Spinal cord (tissue), 4 donors: Measurements from ENCODE around the gene COL9A3. TPM values are rescaled to one million over a fixed set of nuclear protein-coding genes. Genes with fewer than 3 reads are reported as not detected.

ENCODE experiments used
- polyA plus RNA-seq, 2 donors: library from polyadenylated mRNA; unstranded; fragments of 120-200 nt; gene quantifications; one replicate each; pipeline ENCODE4 v1.2.1, GENCODE V29; 2013; ENCODE audit not compliant: insufficient read length in 2 of 2
- small RNA-seq: library from RNA; depleted of rRNA; stranded (forward); fragments of <200 nt; gene quantifications from one replicate; pipeline ENCODE3, GENCODE V24; 2014; ENCODE audit warnings: low replicate concordance
- total RNA-seq, 2 donors: library from RNA; depleted of rRNA in 1 of 2; stranded (reverse); fragments of 120-200 nt in 1 of 2; fragments of >200 nt in 1 of 2; gene quantifications; one replicate each; pipeline versions ENCODE4 v1.2.3 to v1.2.4, GENCODE V29; 2013 to 2014

COL9A3 gene
- total and polyA plus RNA-seq, 4 donors, result 33.5 to 151 (median 57.4) TPM

Small RNAs within 50 kb of the gene (small RNA-seq; reads per million reads assigned to genes)
- not detected for gene DPH3P1

Other genes with a start within 250 kb of the COL9A3 start
- gene SLCO4A1, start 174.5 kb upstream of the COL9A3 start, total RNA-seq, result 1 to 10 TPM; 2.3 to 2.8 TPM
- 10 to 100 TPM in 1 of 2 donors, 1 to 10 TPM in 1; 8.7 to 12.1 TPM for gene SLCO4A1, start 174.5 kb upstream of the COL9A3 start, polyA plus RNA-seq
- 1 to 10 TPM; 1.3 to 2.6 TPM for gene NTSR1, start 108.2 kb upstream of the COL9A3 start, total RNA-seq
- 1 to 10 TPM; 5.3 to 6.1 TPM for gene NTSR1, start 108.2 kb upstream of the COL9A3 start, polyA plus RNA-seq
- 10 to 100 TPM in 1 of 2 donors, 1 to 10 TPM in 1; 7.5 to 15.8 TPM for gene MRGBP, start 20.6 kb upstream of the COL9A3 start, total RNA-seq
- gene MRGBP, start 20.6 kb upstream of the COL9A3 start, polyA plus RNA-seq, result 10 to 100 TPM; 12.0 to 13.9 TPM
- gene OGFR, start 12.2 kb upstream of the COL9A3 start, total RNA-seq, result 10 to 100 TPM; 14.6 to 43.3 TPM
- gene OGFR, start 12.2 kb upstream of the COL9A3 start, polyA plus RNA-seq, result 10 to 100 TPM; 41.3 to 46.6 TPM
- gene TCFL5, start 44.8 kb downstream of the COL9A3 start, total RNA-seq, result 10 to 100 TPM; 12.3 to 16.3 TPM
- gene TCFL5, start 44.8 kb downstream of the COL9A3 start, polyA plus RNA-seq, result 10 to 100 TPM; 13.5 to 15.1 TPM
- 10 to 100 TPM; 35.4 to 54.7 TPM for gene DIDO1, start 109.5 kb downstream of the COL9A3 start, total RNA-seq
- gene DIDO1, start 109.5 kb downstream of the COL9A3 start, polyA plus RNA-seq, result 10 to 100 TPM; 45.2 to 46.3 TPM
- gene GID8, start 121.1 kb downstream of the COL9A3 start, total RNA-seq, result 10 to 100 TPM; 32.7 to 34.5 TPM
- 10 to 100 TPM; 43.7 to 46.0 TPM for gene GID8, start 121.1 kb downstream of the COL9A3 start, polyA plus RNA-seq
- 1 to 10 TPM in 1 of 2 donors, under 1 TPM in 1; 0.69 to 1.7 TPM for gene SLC17A9, start 135.7 kb downstream of the COL9A3 start, total RNA-seq
- gene SLC17A9, start 135.7 kb downstream of the COL9A3 start, polyA plus RNA-seq, result 1 to 10 TPM in 1 of 2 donors, under 1 TPM in 1; 0.86 to 2.4 TPM
- gene BHLHE23, start 189.9 kb downstream of the COL9A3 start, total RNA-seq, result not detected
- gene BHLHE23, start 189.9 kb downstream of the COL9A3 start, polyA plus RNA-seq, result not detected